Mucosa of descending colon (tissue), 3 donors: ENCODE data around the gene PPP1R16B. TPM values are rescaled to one million over a fixed set of nuclear protein-coding genes. Genes with fewer than 3 reads are reported as not detected.

Source experiments
- ATAC-seq: fragments of 200-7000 bp; cut with Tn5 transposase; one replicate; pipeline ENCODE4 v1.9.1; 2020; ENCODE audit warnings: mild to moderate bottlenecking, moderate library complexity
- DNase-seq, 3 donors: peaks; one replicate each; pipeline ENCODE4 v3.0.0-alpha.2; 2020
- H3K36me3 ChIP-seq: fragments of 200-600 bp; one replicate; pipeline ENCODE4 v1.8.0; 2021; ENCODE audit warnings: low read depth, mild to moderate bottlenecking
- H3K4me1 ChIP-seq: fragments of 200-600 bp; one replicate; pipeline ENCODE4 v1.8.0; 2021; ENCODE audit warnings: low read depth, mild to moderate bottlenecking
- H3K4me3 ChIP-seq: fragments of 200-600 bp; one replicate; pipeline ENCODE4 v1.8.0; 2021; ENCODE audit warnings: mild to moderate bottlenecking
- H3K9me3 ChIP-seq: fragments of 200-600 bp; one replicate; pipeline ENCODE4 v1.8.0; 2021; ENCODE audit warnings: mild to moderate bottlenecking
- CTCF ChIP-seq: fragments of 200-600 bp; IDR thresholded peaks from one replicate; pipeline ENCODE4 v1.8.0; 2022; ENCODE audit warnings: antibody characterized with exemption, mild to moderate bottlenecking
- intact Hi-C, 2 donors: fragments of 100-400 bp; cut with DNase I in 1 of 2; cut with micrococcal nuclease in 1 of 2; formaldehyde crosslinking; loops; one replicate each; pipeline versions ENCODE4 v1.11.0 to v1.11.1; 2022; cut with DNase I, micrococcal nuclease
- total RNA-seq, 3 donors: library from RNA; stranded (reverse); fragmentation: NEBNext Ultra II Directional in 2 of 3; extraction: Animal tissue kit (Norgen Biotek cat#: 25700) in 2 of 3; gene quantifications; one replicate each; pipeline versions ENCODE4 v1.2.1 to v1.2.4, GENCODE V29; 2021 to 2023
- donor health status: DM: no; HTN: no; CAD: no; lungs with moderate emphysema.
- donor health status: DM: no; HTN: no; CAD: no.
- donor health status: DM: no; HTN: yes; CAD: no.

PPP1R16B gene
- total RNA-seq, 3 donors from 2014 or later = 4.4 to 5.6 (median 4.4) TPM

GRCh38 chr20:38863024-38863851 is 57.7 kb downstream of the PPP1R16B start:
- peak; percentile 67 for ATAC-seq
- intact Hi-C loops = no loop called here
- no peaks in the 10 kb centered on the region for H3K4me1 ChIP-seq
- DNase-seq = peak in 1 of 3 donors; percentile 52
- no peaks in the 10 kb centered on the region for H3K9me3 ChIP-seq
- no peak overlapping the region for H3K4me3 ChIP-seq
- H3K36me3 ChIP-seq = no peaks in the 10 kb centered on the region
- TF ChIP-seq CTCF = no peak

- no peak for DNase-seq
- Histone ChIP-seq H3K36me3 (no peaks in the 10 kb centered on the region), H3K9me3 (no peaks in the 10 kb centered on the region), H3K4me3 (no peak overlapping the region), H3K4me1 (no peaks in the 10 kb centered on the region)
- TF ChIP-seq CTCF = no peak
- intact Hi-C loops = no loop called here
- ATAC-seq = no peak
Observed at GRCh38 chr20:38864662-38865061, 59.2 kb downstream of the PPP1R16B start.

- no peak for TF ChIP-seq CTCF
- Histone ChIP-seq H3K36me3 (no peaks in the 10 kb centered on the region), H3K9me3 (no peaks in the 10 kb centered on the region), H3K4me1 (peaks cover 14% of the 10 kb centered on the region), H3K4me3 (no peak overlapping the region)
- intact Hi-C loops = no loop called here
- DNase-seq = no peak
- no peak for ATAC-seq
Observed at GRCh38 chr20:38866265-38867061, 61.0 kb downstream of the PPP1R16B start.

GRCh38 chr20:38867062-38867359 is 61.5 kb downstream of the PPP1R16B start:
- TF ChIP-seq CTCF = no peak
- no peak for ATAC-seq
- Histone ChIP-seq H3K9me3 (no peaks in the 10 kb centered on the region), H3K4me3 (no peak overlapping the region), H3K36me3 (no peaks in the 10 kb centered on the region), H3K4me1 (peaks cover 19% of the 10 kb centered on the region)
- DNase-seq = no peak
- intact Hi-C loops = no loop called here

- intact Hi-C loops = no loop called here
- DNase-seq (peak; percentile 84 to 90 (median 86)), ATAC-seq (peak; percentile 83)
- Histone ChIP-seq H3K4me1 (peaks cover 40% of the 10 kb centered on the region), H3K9me3 (no peaks in the 10 kb centered on the region), H3K4me3 (no peak overlapping the region), H3K36me3 (no peaks in the 10 kb centered on the region)
- no peak for TF ChIP-seq CTCF
Observed at GRCh38 chr20:38870733-38871559, 65.4 kb downstream of the PPP1R16B start.
